HCT116 (cell line): ENCODE measurements around the gene EOMES. TPM values are rescaled to one million over a fixed set of nuclear protein-coding genes. Genes with fewer than 3 reads are reported as not detected.

Experiments used
- ATAC-seq: fragments of 200-7000 bp; cut with Tn5 transposase; 2 replicates; pipeline ENCODE4 v1.9.1; 2020; ENCODE audit warnings: mild to moderate bottlenecking, moderate library complexity
- BruUV-seq: library from RNA; stranded (reverse); fragments of 400-500 nt; replicated peaks from 2 replicates; lab custom pipeline; 2021; lab: Mats Ljungman, UMichigan
- CTCF ChIA-PET: fragments of 300-600 bp; sonication (Branson Sonifier 250); formaldehyde crosslinking; loops from one replicate; lab custom pipeline; 2021; ENCODE audit warnings: antibody characterized with exemption; lab: Charles Lee
- POLR2A ChIA-PET: fragments of 300-600, 350-600 bp; sonication (Branson Sonifier 250); formaldehyde crosslinking; loops from one replicate; lab custom pipeline; 2021; ENCODE audit warnings: antibody characterized with exemption; lab: Charles Lee
- RAD21 ChIA-PET, 2 experiments: fragments of 300-600 bp; sonication (Branson Sonifier 250); formaldehyde crosslinking; loops; one replicate each; lab custom pipeline; 2023; ENCODE audit warnings: low total read pairs in 2 of 2; ENCODE audit not compliant: uncharacterized antibody in 2 of 2, unreplicated experiment in 2 of 2, low non-redundant PET in 1 of 2; lab: Charles Lee
- DNase-seq: peaks from one replicate; pipeline ENCODE4 v3.0.0-alpha.2; 2010; ENCODE audit warnings: low read depth, low spot score
- H2AFZ ChIP-seq: fragments of 200-600 bp; shearing (Covaris generic), sonication (generic); 2 replicates; pipeline ENCODE4 v1.6.1; 2017; ENCODE audit warnings: low read depth, mixed run types, mixed read lengths, antibody characterized with exemption, low read length; ENCODE audit not compliant: poor library complexity, severe bottlenecking
- H3K27ac ChIP-seq: 2 replicates; pipeline ENCODE4 v1.5.1; 2012; ENCODE audit warnings: low read depth, low read length
- H3K27me3 ChIP-seq: fragments of 200-600 bp; sonication (generic); 2 replicates; pipeline ENCODE4 v1.6.1; 2016; ENCODE audit warnings: mixed run types, low read length, mixed read lengths; ENCODE audit not compliant: insufficient read depth
- H3K36me3 ChIP-seq, 2 experiments: fragments of 200-500 bp in 1 of 2; fragments of 200-600 bp in 1 of 2; sonication (Bioruptor generic) in 1 of 2; sonication (generic) in 1 of 2; 2 replicates each; pipeline versions ENCODE4 v1.5.1 to v1.6.1; 2014 to 2016; ENCODE audit warnings: low read length in 2 of 2, inconsistent platforms in 1 of 2, mixed read lengths in 1 of 2, mixed run types in 1 of 2; ENCODE audit not compliant: insufficient read depth in 2 of 2, control insufficient read depth in 1 of 2
- H3K4me1 ChIP-seq, 2 experiments: fragments of 200-600 bp in 1 of 2; sonication (generic) in 1 of 2; 2 replicates each; pipeline versions ENCODE4 v1.5.1 to v1.6.1; 2012 to 2017; ENCODE audit warnings: low read length in 2 of 2, inconsistent platforms in 1 of 2, mild to moderate bottlenecking in 1 of 2, mixed read lengths in 1 of 2, mixed run types in 1 of 2, moderate library complexity in 1 of 2; ENCODE audit not compliant: insufficient read depth in 2 of 2, control insufficient read depth in 1 of 2
- H3K4me2 ChIP-seq: fragments of 200-600 bp; sonication (generic); 2 replicates; pipeline ENCODE4 v1.6.1; 2017; ENCODE audit warnings: mixed run types, low read length, mixed read lengths
- H3K4me3 ChIP-seq, 2 experiments: fragments of 200-600 bp in 1 of 2; sonication (generic) in 1 of 2; replicated peaks in 1 of 2; 2 replicates each; pipeline ENCODE4 v1.5.1; 2011 to 2016; ENCODE audit warnings: low read length in 2 of 2, control low read depth in 1 of 2, low read depth in 1 of 2, mild to moderate bottlenecking in 1 of 2, mixed read lengths in 1 of 2, mixed run types in 1 of 2
- H3K79me2 ChIP-seq: fragments of 200-600 bp; sonication (generic); 2 replicates; pipeline ENCODE4 v1.6.1; 2017; ENCODE audit warnings: mild to moderate bottlenecking, mixed run types, low read length, moderate library complexity, mixed read lengths; ENCODE audit not compliant: insufficient read depth
- H3K9ac ChIP-seq: fragments of 200-600 bp; sonication (generic); 2 replicates; pipeline ENCODE4 v1.6.1; 2016; ENCODE audit warnings: low read length, mixed read lengths
- H3K9me2 ChIP-seq: fragments of 200-600 bp; sonication (generic), shearing (Covaris generic); 2 replicates; pipeline ENCODE4 v1.6.1; 2017; ENCODE audit warnings: mixed run types, mild to moderate bottlenecking, moderate library complexity; ENCODE audit not compliant: insufficient read depth
- H3K9me3 ChIP-seq, 2 experiments: fragments of 200-500 bp in 1 of 2; fragments of 200-600 bp in 1 of 2; sonication (Bioruptor generic) in 1 of 2; sonication (generic) in 1 of 2; 2 replicates each; pipeline ENCODE4 v1.6.1; 2014 to 2017; ENCODE audit warnings: low read length in 2 of 2, mixed read lengths in 2 of 2, inconsistent platforms in 1 of 2, low read depth in 1 of 2, mild to moderate bottlenecking in 1 of 2, mixed run types in 1 of 2, moderate library complexity in 1 of 2; ENCODE audit not compliant: control insufficient read depth in 1 of 2, insufficient read depth in 1 of 2
- H4K20me1 ChIP-seq: fragments of 200-600 bp; sonication (generic), shearing (Covaris generic); 2 replicates; pipeline ENCODE4 v1.6.1; 2017; ENCODE audit warnings: mixed run types, mild to moderate bottlenecking, moderate library complexity; ENCODE audit not compliant: insufficient read depth
- CBX3 ChIP-seq: IDR thresholded peaks from 2 replicates; pipeline ENCODE4 v1.6.1; 2012; ENCODE audit warnings: low read depth
- POLR2AphosphoS5 ChIP-seq: IDR thresholded peaks from 2 replicates; pipeline ENCODE4 v1.6.1; 2011; ENCODE audit warnings: mild to moderate bottlenecking, low read depth, low read length, moderate library complexity
- RAD21 ChIP-seq: IDR thresholded peaks from 2 replicates; pipeline ENCODE4 v1.6.1; 2012; ENCODE audit warnings: low read depth, mild to moderate bottlenecking
- SIN3A ChIP-seq: IDR thresholded peaks from 2 replicates; pipeline ENCODE4 v1.6.1; 2012; ENCODE audit warnings: low read depth
- SP1 ChIP-seq: IDR thresholded peaks from 2 replicates; pipeline ENCODE4 v1.6.1; 2012; ENCODE audit warnings: low read depth
- intact Hi-C: fragments of 100-400 bp; cut with micrococcal nuclease; formaldehyde crosslinking; loops from 2 replicates; pipeline ENCODE4 v1.10.0; 2022
- total RNA-seq: library from RNA; stranded (reverse); gene quantifications from one replicate; pipeline ENCODE4 v1.2.1, GENCODE V29; 2021; ENCODE audit not compliant: unreplicated experiment
- TF ChIP-seq, protein P1 (sequence below): IDR thresholded peaks from 2 replicates; pipeline ENCODE4 v1.6.1; 2012
- TF ChIP-seq, protein P2 (sequence below): IDR thresholded peaks from 2 replicates; pipeline ENCODE4 v1.6.1; 2012; ENCODE audit warnings: low read depth

EOMES gene
- total RNA-seq, 1 experiment from 2014 or later = 1.4 TPM

DNA sequence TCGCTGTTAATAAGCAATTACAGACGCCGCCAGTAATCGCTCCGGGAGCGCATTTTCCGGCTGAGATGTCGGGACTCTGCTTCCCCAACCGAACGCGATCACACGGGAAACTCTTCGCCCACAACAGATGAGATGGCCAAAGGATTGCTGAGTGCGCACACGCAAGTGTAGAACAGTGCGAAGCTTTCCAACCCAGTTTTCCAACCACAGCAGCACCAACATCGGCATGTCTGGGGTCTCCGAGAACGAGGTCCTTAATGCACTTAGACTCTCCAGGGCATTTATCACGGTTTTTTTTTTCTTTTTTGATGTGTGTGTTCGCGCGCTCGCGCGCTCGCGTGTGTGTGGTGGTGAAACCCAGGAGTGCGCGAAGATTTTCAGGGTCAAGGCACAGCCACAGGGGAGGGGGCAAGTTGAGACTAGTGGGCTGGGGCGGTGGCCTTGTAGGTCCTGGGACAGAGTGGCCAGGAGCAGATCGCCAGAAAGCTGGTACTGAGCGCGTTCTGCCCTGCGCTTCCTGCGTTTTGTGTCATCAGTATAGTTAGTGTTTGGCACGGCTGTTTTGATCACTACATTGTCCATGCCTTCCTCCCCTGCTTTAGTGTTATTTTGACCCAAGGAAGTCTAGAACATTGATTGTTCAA, 1.8 kb upstream of the EOMES start:
- H3K4me2 ChIP-seq = no peak overlapping the region
- no TSS peak for BruUV-seq
- ChIA-PET RAD21 (no interaction called here), CTCF (interaction anchor here (1.4 kb wide), 1 partner anchor 12 kb away, joined by 3 read pairs; no protein-coding TSS in a partner anchor), POLR2A (no interaction called here)
- H3K9ac ChIP-seq = no peak overlapping the region
- no peaks in the 10 kb centered on the region for H4K20me1 ChIP-seq
- H3K9me2 ChIP-seq = no peaks in the 10 kb centered on the region
- TF ChIP-seq, protein P1, sequence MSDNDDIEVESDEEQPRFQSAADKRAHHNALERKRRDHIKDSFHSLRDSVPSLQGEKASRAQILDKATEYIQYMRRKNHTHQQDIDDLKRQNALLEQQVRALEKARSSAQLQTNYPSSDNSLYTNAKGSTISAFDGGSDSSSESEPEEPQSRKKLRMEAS = no peak
- no peaks in the 10 kb centered on the region for H3K9me3 ChIP-seq
- no peaks in the 10 kb centered on the region for H3K36me3 ChIP-seq
- DNase-seq (no peak), ATAC-seq (no peak)
- intact Hi-C loops = no loop called here
- no peaks in the 10 kb centered on the region for H3K27me3 ChIP-seq
- H3K4me3 ChIP-seq = no peak overlapping the region
- H3K79me2 ChIP-seq = no peaks in the 10 kb centered on the region
- peaks cover 3 to 10% of the 10 kb centered on the region in 2 experiments; a peak in 2 of 4 replicates for H3K4me1 ChIP-seq
- H2AFZ ChIP-seq = no peak overlapping the region
- no peak overlapping the region for H3K27ac ChIP-seq

DNA sequence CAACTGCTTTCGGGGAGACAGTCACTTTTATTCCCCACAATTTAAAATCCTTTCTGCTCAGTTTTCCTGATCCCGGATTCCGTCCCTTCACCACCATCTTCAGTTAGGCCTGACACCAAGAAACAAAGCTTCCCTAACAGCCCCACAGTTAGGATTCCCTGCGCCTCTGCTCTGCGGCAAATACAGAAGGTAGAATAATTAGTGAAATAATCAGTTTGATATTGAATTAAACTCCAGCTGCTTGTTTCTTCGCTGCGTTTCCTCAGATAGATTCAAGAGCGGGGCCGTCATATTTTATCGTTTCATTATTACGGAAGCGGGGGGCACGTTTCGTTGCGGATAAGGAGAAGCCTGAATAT, 1.3 kb upstream of the EOMES start:
- Histone ChIP-seq H3K79me2 (no peaks in the 10 kb centered on the region), H3K27ac (no peak overlapping the region), H4K20me1 (no peaks in the 10 kb centered on the region), H3K9me3 (no peaks in the 10 kb centered on the region), H3K4me2 (no peak overlapping the region), H3K27me3 (no peaks in the 10 kb centered on the region), H2AFZ (peak overlapping the region; percentile 70), H3K36me3 (no peaks in the 10 kb centered on the region), H3K9me2 (no peaks in the 10 kb centered on the region), H3K4me3 (no peak overlapping the region), H3K4me1 (peaks cover 3 to 10% of the 10 kb centered on the region in 2 experiments; a peak in 2 of 4 replicates), H3K9ac (no peak overlapping the region)
- intact Hi-C loops = no loop called here
- TF ChIP-seq POLR2AphosphoS5 (no peak), RAD21 (no peak), SIN3A (no peak), SP1 (no peak), CBX3 (no peak)
- TF ChIP-seq, protein P2, sequence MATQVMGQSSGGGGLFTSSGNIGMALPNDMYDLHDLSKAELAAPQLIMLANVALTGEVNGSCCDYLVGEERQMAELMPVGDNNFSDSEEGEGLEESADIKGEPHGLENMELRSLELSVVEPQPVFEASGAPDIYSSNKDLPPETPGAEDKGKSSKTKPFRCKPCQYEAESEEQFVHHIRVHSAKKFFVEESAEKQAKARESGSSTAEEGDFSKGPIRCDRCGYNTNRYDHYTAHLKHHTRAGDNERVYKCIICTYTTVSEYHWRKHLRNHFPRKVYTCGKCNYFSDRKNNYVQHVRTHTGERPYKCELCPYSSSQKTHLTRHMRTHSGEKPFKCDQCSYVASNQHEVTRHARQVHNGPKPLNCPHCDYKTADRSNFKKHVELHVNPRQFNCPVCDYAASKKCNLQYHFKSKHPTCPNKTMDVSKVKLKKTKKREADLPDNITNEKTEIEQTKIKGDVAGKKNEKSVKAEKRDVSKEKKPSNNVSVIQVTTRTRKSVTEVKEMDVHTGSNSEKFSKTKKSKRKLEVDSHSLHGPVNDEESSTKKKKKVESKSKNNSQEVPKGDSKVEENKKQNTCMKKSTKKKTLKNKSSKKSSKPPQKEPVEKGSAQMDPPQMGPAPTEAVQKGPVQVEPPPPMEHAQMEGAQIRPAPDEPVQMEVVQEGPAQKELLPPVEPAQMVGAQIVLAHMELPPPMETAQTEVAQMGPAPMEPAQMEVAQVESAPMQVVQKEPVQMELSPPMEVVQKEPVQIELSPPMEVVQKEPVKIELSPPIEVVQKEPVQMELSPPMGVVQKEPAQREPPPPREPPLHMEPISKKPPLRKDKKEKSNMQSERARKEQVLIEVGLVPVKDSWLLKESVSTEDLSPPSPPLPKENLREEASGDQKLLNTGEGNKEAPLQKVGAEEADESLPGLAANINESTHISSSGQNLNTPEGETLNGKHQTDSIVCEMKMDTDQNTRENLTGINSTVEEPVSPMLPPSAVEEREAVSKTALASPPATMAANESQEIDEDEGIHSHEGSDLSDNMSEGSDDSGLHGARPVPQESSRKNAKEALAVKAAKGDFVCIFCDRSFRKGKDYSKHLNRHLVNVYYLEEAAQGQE = no peak
- ChIA-PET CTCF (interaction anchor here (2.5 kb wide), 1 partner anchor 11 kb away, joined by 30 read pairs; no protein-coding TSS in a partner anchor), POLR2A (interaction anchor here (3.0 kb wide), 1 partner anchor 11 kb away, joined by 13 read pairs; no protein-coding TSS in a partner anchor), RAD21 (no interaction called here)
- DNase-seq (no peak), ATAC-seq (no peak)
- no TSS peak for BruUV-seq
